Cerebellar nuclear complex (tissue), 1 donor: ENCODE results near the gene RNU6-9.

ENCODE experiments used
- DNase-seq, 2 experiments: peaks; one replicate each; lab custom pipeline; 2025; lab: John Stamatoyannopoulos, UW

The RNU6-9 gene

DNA sequence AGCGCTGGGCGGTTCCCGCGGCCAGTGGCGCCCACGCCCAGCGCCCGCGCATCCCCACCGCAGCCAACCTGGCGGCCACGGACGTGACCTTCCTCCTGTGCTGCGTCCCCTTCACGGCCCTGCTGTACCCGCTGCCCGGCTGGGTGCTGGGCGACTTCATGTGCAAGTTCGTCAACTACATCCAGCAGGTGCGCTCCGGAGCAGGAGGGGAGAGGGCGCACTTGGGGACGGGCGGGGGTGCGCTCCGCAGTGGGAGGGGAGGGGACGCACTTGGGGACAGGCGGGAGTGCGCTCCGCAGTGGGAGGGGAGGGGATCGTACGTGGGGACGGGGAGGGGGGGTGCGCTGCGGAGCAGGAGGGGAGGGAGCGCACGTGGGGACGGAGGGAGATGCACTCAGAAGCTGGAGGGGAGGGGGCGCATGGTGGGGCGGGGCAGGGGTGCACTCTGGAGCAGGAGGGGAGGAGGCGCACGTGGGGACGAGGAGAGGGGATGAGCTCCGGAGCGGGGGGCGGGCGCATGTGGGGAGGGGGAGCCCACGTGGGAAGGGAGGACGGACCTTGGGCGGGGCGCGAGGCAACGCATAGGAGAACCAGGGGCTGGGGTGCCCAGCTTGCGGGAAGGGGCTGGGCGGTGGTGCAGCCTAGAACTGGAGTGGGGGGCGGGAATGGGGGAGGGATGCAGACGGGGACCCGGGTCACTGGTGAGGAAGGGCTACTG, 25.4 kb downstream of the RNU6-9 start:
- no peak for DNase-seq

GRCh38 chr19:919199-920050, 26.1 kb downstream of the RNU6-9 start:
- no peak for DNase-seq

- no peak for DNase-seq
Measured at GRCh38 chr19:920051-920864, 27.0 kb downstream of the RNU6-9 start.

DNA sequence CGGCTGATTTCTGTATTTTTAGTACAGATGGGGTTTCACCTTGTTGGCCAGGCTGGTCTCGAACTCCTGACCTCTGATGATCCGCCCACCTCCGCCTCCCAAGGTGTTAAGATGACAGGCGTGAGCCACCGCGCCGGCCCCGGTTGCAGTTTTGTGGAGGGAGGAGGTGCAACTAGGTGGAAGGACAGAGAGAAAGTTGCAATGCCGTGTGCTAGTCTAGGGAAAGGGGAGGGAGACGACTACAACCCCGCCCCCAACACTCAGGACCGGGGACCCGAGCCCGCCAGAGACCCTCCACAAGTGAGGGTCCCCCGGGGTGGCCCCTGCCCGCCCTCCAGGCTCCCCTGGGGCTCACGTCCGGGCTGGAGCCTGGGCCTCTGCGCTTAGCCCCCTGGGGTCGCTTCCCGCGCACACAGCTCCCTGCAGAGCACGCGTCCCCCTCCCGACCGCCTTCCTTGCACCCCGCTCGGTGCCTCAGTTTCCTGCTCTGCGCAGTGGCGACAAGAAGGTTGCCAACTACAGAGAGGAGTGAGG, 31.3 kb downstream of the RNU6-9 start:
- no peak for DNase-seq

GRCh38 chr19:925087-925525, 31.8 kb downstream of the RNU6-9 start:
- no peak for DNase-seq

GRCh38 chr19:925526-926322, 32.4 kb downstream of the RNU6-9 start, which contains the start of gene ARID3A:
ARID3A (plus strand) TSS chr19:926035; CDS start chr19:929529, 3,494 bp downstream.
- peak in 1 of 2 experiments; percentile 39 for DNase-seq

GRCh38 chr19:926323-926588, 33.0 kb downstream of the RNU6-9 start:
- DNase-seq, result no peak

DNA sequence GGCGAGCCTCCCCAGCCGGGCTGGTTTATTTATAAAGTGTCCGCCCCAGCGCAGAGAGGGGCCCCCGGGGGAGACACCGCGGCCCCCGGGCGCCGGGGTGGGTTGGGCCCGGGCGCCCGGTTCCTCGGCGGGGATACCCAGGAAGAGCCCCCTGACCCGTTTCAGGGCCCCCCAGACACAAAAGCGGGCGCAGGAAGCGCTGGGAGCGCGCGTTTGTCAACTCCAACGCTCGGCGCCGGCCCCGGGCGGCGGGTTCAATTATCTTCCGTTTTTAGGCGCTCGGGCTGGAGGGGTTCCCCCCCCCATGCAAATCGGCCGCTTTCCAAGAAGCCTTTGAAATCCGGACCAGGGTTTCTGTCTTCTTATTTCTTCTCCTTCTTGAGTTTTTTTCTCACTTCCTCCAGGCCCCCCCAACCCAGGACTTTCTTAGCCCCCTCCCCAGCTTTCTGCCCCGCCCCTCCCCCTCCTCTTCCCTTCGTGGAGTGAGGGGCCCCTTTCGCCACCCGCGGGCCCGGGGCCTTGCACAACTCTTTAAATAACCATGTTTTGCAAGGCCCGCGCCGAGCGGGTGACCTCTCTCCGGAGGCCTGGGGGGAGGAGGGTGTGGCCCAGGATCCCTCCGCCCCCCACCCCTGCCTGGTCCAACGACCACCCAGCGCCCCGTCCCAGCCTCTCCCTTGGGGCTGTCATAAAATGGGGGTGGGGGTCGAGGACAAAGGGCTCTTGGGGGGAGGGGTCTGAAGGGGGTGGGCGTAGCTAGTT, 33.5 kb downstream of the RNU6-9 start:
- DNase-seq, result no peak

DNA sequence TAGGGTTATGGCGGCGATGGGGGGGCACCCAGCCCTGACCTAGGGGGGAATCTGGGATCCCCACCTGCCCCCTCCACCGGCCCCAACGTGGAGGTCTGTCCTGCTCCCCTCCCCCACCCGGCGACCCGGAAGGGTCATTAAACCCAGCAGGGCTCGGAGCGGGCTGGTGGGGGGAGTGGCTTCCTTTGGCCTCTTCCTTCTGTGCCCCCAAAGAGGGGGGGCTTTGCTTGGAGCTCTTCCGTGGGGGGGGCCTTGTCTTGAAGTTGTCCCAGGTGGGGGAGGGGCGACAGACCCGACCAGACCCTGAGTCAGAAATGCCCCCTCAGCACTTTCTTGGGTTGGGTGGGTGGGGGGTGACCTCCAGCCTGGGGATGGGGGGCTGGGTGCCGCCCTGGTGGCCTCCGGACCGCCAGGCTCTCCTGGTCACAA, 34.1 kb downstream of the RNU6-9 start:
- DNase-seq, result no peak

- no peak for DNase-seq
Measured at GRCh38 chr19:927780-928401, 34.6 kb downstream of the RNU6-9 start.

GRCh38 chr19:928471-929202, 35.4 kb downstream of the RNU6-9 start:
- DNase-seq, result no peak

DNA sequence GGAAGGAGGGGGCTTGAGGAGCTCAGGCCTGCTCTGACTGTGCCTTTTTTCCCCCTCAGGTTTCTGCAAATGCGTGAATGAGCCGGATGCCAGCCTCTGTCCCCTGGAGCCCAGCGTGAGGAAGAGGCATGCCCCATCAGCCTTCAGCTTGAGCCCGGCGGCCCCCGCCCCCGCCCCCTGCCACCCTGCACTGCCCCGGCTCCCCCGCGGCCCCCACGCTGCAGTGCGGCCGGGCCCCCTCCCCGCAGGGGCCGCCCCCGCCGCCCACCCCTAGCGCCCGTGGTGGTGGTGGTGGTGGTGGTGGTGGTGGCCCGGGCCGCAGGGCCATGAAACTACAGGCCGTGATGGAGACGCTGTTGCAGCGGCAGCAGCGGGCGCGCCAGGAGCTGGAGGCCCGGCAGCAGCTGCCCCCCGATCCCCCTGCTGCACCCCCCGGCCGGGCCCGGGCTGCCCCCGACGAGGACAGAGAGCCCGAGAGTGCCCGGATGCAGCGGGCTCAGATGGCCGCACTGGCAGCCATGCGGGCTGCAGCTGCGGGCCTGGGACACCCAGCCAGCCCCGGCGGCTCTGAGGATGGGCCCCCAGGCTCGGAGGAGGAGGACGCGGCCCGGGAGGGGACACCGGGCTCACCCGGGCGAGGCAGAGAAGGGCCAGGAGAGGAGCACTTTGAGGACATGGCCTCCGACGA, 36.1 kb downstream of the RNU6-9 start:
- no peak for DNase-seq

- DNase-seq, result no peak
Measured at GRCh38 chr19:929891-930258, 36.6 kb downstream of the RNU6-9 start.

DNA sequence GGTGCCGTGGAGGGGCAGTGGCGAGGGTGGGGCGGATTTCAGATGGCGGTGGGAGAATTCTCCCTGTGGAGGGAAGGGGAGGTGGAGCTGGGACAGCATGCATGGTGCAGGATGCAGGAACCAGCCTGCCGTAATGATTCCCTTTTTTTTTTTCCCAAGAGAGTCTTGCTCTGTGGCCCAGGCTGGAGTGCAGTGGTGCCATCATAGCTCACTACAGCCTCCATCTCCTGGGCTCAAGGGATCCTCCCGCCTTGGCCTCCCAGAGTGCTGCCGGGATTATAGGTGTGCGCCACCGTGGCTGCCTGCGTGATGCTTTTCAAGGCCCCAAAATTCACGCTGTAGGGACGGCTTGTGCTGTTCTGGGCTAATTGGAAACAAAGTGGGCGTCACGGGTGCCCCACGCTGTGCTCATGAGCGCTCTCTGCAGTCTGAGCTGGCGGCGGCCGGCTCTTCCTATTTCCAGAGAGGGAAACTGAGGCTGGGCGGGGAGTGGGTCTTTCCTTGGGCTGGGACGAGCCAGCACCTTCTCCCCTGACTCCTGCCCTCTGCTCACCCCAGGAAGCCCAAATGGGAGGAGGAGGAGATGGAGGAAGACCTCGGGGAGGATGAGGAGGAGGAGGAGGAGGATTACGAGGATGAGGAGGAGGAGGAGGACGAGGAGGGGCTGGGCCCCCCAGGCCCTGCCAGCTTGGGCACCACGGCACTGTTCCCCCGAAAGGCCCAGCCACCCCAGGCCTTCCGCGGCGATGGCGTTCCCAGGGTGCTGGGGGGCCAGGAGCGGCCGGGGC, 38.8 kb downstream of the RNU6-9 start:
- no peak for DNase-seq

GRCh38 chr19:932648-933552, 39.6 kb downstream of the RNU6-9 start:
- peak in 1 of 2 experiments; percentile 20 for DNase-seq

DNA sequence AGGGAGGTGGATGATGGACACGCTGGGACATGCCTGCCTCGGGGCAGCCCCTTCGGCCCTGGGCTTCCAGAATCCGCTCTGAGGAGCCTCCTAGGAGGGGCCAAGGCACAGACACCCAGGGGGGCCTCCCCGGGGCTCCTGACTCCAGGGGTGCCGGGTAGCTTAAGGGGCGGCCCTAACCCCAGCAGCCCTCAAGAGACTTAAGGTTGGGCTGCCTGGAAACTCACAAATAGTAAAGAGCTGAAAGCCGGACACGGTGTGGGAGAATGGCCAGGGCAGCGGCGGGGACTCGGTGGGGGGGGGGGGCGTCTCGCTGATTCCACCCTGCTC, 40.2 kb downstream of the RNU6-9 start:
- no peak for DNase-seq

GRCh38 chr19:934197-934840, 41.0 kb downstream of the RNU6-9 start:
- DNase-seq, result no peak
